Stomach smooth muscle (tissue), 2 donors: ENCODE measurements around the gene ETS1.

Experiments
- H3K27ac ChIP-seq: one replicate; pipeline ENCODE4 v1.7.0; 2013; ENCODE audit warnings: mild to moderate bottlenecking, low read length, inconsistent platforms
- H3K27me3 ChIP-seq, 2 donors: one replicate each; pipeline ENCODE4 v1.7.0; 2013; ENCODE audit warnings: low read length in 2 of 2; ENCODE audit not compliant: insufficient read depth in 2 of 2, control insufficient read depth in 1 of 2
- H3K36me3 ChIP-seq, 2 donors: one replicate each; pipeline ENCODE4 v1.7.0; 2013; ENCODE audit warnings: low read length in 2 of 2; ENCODE audit not compliant: control insufficient read depth in 2 of 2, insufficient read depth in 2 of 2
- H3K4me1 ChIP-seq: one replicate; pipeline ENCODE4 v1.7.0; 2013; ENCODE audit warnings: low read length; ENCODE audit not compliant: control insufficient read depth, insufficient read depth
- H3K4me3 ChIP-seq, 2 donors: one replicate each; pipeline ENCODE4 v1.7.0; 2013; ENCODE audit warnings: low read length in 2 of 2
- H3K9ac ChIP-seq, 2 donors: one replicate each; pipeline ENCODE4 v1.7.0; 2013; ENCODE audit warnings: low read length in 2 of 2, mild to moderate bottlenecking in 1 of 2
- H3K9me3 ChIP-seq, 2 donors: one replicate each; pipeline ENCODE4 v1.7.0; 2013; ENCODE audit warnings: low read length in 2 of 2; ENCODE audit not compliant: control insufficient read depth in 2 of 2
- donor health status: healthy.
- donor health status: Pancreatic carcinoma.

The ETS1 gene

DNA sequence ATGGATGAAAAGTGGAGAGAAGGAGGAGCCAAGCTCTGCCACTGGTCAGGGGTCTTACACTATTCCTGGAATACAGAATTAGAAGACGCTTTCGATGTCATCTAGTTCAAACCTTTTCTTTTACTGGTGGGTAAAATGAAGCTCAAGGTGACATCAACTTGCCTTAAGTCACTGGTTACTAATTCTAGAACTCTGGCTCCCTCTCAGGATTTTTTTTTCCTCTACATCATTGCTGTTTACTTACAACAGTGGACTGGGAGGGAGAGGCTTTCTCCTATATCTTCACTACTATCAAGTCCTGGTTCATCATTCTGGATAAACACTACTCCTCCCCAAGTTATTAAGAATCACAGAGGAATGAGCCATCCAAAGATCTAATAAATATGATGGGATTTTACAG lies 82.9 kb downstream of the ETS1 start:
- H3K9ac ChIP-seq, result no peak overlapping the region
- no peak overlapping the region for H3K27ac ChIP-seq
- no peaks in the 10 kb centered on the region for H3K27me3 ChIP-seq
- peaks cover 39% of the 10 kb centered on the region for H3K4me1 ChIP-seq
- no peak overlapping the region for H3K4me3 ChIP-seq
- H3K36me3 ChIP-seq, result no peaks in the 10 kb centered on the region
- H3K9me3 ChIP-seq, result no peaks in the 10 kb centered on the region

DNA sequence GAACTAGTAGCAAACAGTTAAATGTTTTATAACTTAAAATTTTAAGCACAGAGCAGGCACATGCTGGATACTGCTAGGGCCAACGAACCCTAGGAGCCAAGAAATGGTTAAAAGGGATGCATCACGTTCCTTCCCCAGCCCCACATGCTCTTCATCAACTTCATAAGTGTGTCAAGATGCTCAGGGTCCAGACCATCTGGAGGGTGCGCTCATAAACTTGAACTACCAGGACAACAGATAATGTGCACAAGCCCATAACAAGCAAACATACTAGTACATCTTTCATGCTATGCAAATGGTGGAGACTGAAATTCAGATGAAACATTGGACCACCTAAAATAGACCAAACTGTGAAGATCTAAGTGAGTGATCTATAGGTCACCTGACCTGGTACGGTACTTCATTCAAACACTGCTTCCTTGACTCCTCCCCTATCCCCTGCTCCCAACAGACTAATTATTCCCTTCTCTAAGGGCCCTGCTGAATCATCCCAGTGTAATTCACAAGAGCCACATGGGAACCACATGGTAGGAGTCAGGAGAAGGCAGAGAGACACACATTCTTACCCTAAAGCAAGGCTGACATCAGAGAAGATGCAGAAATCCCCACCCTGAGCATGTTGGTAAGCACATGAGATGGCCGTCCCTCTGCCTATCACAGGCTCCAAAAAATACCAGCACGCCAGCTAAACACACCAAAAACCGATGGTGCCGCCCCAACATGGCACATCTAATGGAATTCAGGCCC lies 83.9 kb downstream of the ETS1 start:
- Histone ChIP-seq H3K27ac (no peak overlapping the region), H3K4me3 (no peak overlapping the region), H3K9ac (no peak overlapping the region), H3K9me3 (no peaks in the 10 kb centered on the region), H3K36me3 (no peaks in the 10 kb centered on the region), H3K27me3 (no peaks in the 10 kb centered on the region), H3K4me1 (peaks cover 39% of the 10 kb centered on the region)

DNA sequence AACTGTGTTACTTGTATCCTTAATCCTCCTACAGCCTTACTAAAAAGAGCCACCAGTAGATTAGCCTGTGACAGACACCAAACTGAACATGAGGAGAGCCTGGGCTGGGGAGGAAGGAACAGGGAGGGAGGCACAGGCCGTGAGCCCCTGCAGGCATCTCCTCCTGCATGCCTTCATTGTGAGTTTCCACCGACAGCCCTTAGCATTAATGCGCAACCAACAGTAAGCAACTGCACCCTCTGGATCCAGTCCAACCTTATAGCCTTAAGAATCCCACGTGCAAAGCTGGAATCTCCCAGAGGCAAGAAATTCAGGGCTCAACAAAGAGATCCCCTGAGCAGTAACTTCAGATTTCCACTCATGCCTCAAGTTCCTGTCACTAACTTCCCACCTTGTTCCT lies 84.6 kb downstream of the ETS1 start:
- Histone ChIP-seq H3K27ac (no peak overlapping the region), H3K9me3 (no peaks in the 10 kb centered on the region), H3K9ac (no peak overlapping the region), H3K27me3 (no peaks in the 10 kb centered on the region), H3K4me3 (no peak overlapping the region), H3K4me1 (peaks cover 38% of the 10 kb centered on the region), H3K36me3 (no peaks in the 10 kb centered on the region)

DNA sequence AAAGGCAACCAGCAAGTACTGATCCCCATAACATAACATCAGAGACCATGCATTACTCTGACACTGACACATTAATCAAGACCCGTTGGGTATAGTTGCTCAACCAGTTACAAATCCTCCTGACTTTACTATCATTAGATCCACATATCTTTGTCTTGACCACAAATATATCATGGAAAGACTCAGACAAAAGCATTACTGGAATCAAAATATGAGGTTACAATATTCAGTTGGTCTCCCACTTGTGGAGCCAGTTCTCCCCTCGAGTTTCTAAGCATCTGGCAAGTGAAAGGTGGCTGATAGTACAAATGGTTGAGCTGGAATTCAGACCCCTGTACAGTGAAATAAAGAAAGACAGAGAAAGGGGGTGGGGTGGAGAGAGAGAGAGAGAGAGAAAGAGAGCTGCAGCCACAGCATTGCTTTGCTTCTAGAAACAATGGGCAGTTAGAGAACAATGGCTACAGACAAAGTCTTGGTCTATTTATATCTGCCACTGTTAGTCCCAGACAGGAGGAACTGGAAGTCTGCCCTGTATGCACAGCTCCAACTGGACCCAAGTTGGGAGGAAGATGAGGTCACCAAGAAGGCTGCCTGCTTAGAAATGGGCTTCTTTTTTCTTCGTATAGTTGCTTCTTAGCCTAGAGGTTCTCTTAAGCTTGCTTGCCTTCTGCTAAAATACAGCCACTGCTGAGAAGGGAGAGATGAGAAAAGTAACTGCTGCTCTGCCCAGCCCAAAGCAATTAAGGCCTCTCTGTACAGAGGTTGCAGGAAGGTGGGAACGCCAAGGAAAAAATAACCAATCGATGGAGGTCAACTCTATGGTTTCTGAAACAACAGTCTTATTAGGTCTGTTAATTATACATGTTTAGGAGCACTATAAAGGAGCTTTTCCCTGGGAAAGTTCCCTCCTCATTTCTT lies 85.5 kb downstream of the ETS1 start:
- H3K36me3 ChIP-seq, result no peaks in the 10 kb centered on the region
- peaks cover 39% of the 10 kb centered on the region for H3K4me1 ChIP-seq
- no peak overlapping the region for H3K4me3 ChIP-seq
- no peaks in the 10 kb centered on the region for H3K27me3 ChIP-seq
- no peak overlapping the region for H3K27ac ChIP-seq
- H3K9me3 ChIP-seq, result no peaks in the 10 kb centered on the region
- no peak overlapping the region for H3K9ac ChIP-seq

DNA sequence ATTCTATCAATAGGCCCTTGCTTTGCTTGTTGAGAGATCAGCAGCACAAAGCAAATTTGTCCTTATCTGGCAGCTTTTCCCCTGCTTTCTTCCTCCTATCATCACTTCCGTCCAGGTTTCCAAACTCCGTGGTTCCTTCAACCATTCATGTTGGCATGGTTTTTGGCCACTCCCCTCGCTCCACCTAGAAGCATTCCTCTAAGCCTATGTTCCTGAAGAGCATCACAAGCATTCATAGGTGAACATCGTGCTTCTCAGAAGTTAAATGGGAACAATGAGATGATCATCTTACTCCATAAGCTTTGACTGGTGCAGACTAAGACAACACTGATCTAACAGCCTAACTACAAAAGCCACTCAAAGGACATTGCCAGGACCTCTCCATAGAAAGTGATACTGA lies 86.3 kb downstream of the ETS1 start:
- Histone ChIP-seq H3K27ac (no peak overlapping the region), H3K27me3 (no peaks in the 10 kb centered on the region), H3K36me3 (no peaks in the 10 kb centered on the region), H3K4me1 (peaks cover 40% of the 10 kb centered on the region), H3K9ac (no peak overlapping the region), H3K9me3 (no peaks in the 10 kb centered on the region), H3K4me3 (no peak overlapping the region)

DNA sequence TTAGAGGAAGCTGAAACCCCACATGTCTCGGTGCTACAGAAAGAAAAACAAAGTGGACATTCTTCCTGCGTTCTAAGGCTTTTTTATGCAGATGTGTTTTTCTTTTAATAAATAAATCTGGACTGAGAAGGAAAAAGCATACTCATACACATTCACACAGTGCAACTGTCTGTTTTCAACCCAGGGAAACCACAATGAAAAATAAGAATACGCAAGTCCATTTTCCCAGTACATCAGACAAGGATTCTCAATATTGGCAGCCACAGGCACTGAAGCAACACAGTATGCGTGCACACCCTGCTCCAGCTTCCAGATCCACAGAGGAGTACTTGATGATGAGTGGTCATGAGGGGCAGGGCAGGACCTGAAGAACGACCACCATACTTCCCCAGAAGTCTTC lies 86.9 kb downstream of the ETS1 start:
- no peak overlapping the region for H3K9ac ChIP-seq
- no peaks in the 10 kb centered on the region for H3K36me3 ChIP-seq
- no peak overlapping the region for H3K4me3 ChIP-seq
- no peaks in the 10 kb centered on the region for H3K27me3 ChIP-seq
- H3K9me3 ChIP-seq, result no peaks in the 10 kb centered on the region
- H3K27ac ChIP-seq, result no peak overlapping the region
- H3K4me1 ChIP-seq, result peaks cover 35% of the 10 kb centered on the region

DNA sequence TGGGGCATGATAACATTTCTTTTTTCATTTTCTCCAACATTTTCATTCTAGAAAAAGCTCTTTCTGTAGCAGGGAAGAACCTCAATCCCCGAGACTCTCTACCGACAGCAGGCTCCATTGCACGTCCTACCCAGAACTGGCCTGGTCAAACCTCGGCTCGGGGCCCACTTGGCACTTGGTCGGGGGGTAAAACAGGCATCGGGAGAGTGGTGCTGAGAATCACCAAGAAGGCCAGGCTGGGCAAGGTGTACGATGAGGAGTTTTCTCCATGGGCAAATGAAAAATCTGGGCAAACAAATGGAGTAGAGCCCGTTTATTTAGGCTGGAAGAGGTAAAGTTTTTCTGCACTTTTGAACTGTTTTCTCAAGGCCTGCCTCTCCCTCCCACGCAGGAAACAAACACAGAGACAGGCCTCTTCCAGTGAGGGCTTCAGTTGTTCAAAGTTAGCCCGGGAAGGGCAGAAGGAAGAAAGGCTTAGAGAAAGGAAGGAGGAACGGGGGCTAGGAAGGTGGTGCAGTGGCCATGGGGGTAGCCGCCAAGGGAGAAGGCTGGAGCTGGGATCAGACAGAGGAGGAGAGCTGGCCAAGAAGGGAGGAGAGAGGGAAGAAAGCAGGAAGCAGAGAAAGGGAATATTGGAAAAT lies 87.6 kb downstream of the ETS1 start:
- H3K27me3 ChIP-seq, result no peaks in the 10 kb centered on the region
- no peak overlapping the region for H3K4me3 ChIP-seq
- H3K36me3 ChIP-seq, result no peaks in the 10 kb centered on the region
- no peaks in the 10 kb centered on the region for H3K9me3 ChIP-seq
- peaks cover 33% of the 10 kb centered on the region for H3K4me1 ChIP-seq
- H3K9ac ChIP-seq, result no peak overlapping the region
- H3K27ac ChIP-seq, result no peak overlapping the region

DNA sequence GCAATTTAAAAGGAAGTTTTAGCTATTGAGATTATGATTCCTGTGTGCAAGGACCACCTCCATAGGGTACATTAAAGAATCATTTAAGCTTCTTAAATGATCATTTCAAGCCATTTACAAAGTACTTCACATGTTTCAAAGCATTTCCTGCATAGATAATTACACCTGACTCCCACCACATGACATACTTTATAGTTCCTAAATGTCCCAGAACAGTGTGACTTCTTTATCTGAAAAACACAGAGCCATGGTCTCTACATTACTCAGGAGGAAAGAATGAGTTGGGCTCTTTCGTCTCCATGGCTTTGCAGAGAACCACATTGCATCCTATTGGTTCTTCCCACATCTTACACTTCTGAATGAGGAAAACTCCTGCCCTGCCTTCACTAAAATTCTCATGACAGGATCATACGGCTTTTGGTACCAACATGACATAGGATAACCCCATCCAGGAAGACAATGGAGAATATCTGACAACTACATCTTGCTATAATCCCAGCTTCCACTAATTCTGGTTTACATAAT lies 88.6 kb downstream of the ETS1 start:
- Histone ChIP-seq H3K4me1 (peaks cover 31% of the 10 kb centered on the region), H3K9me3 (no peaks in the 10 kb centered on the region), H3K36me3 (no peaks in the 10 kb centered on the region), H3K9ac (no peak overlapping the region), H3K27ac (no peak overlapping the region), H3K27me3 (no peaks in the 10 kb centered on the region), H3K4me3 (no peak overlapping the region)

DNA sequence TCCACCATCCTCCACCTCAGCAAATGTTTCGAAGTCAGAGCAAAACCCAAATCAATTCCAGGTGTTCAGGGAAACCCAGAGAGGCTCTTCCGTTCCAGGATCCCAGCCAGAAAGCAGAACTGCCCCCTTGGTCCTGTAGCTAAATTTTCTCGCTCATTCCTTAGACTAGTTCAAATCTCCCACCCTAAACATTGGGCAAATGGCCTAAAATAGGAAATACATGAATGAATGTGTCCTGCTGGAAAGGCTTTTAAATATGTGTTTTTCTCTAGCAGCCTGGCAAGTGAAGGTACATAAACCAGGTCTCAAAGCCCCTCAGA lies 89.6 kb downstream of the ETS1 start:
- no peaks in the 10 kb centered on the region for H3K27me3 ChIP-seq
- peaks cover 23% of the 10 kb centered on the region for H3K4me1 ChIP-seq
- H3K9me3 ChIP-seq, result no peaks in the 10 kb centered on the region
- peak overlapping the region; percentile 41 to 47 for H3K4me3 ChIP-seq
- no peak overlapping the region for H3K27ac ChIP-seq
- H3K9ac ChIP-seq, result no peak overlapping the region
- H3K36me3 ChIP-seq, result no peaks in the 10 kb centered on the region

DNA sequence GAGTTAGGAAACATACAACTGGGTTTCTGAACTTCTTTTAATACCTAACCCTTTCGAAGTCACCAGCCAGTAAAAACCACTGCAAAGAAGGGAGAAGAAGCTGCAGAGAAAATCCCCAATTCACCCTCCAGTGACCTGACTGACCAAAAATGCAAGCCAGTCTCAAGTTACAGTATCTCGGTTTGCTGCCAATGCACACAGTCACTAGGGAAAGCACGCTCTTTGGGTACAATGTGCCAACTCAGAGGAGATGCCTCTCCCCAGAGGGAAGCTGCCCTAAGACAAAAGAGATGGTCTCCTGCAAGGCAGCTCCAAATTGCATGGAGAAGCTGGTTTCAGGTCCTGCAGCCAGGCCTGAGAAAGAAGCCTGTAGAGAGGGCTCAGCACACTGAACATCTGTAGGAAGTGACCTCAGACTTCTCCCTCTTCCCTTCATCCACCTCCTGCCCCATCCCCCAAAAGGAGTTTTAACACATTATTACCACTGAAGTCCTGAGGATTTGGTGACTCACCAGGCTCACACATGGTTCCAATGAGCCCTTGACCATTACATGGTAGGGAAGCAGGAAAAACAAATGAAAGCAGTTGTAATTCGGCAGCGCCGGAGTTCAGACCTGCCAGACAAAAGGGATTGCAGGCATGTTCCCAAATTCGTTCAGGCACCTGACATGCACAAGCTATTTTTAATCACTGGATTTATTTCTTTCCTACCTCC lies 90.1 kb downstream of the ETS1 start:
- no peak overlapping the region for H3K27ac ChIP-seq
- H3K4me3 ChIP-seq, result peak overlapping the region; percentile 41 to 47
- H3K36me3 ChIP-seq, result no peaks in the 10 kb centered on the region
- peaks cover 23% of the 10 kb centered on the region for H3K4me1 ChIP-seq
- H3K9ac ChIP-seq, result no peak overlapping the region
- no peaks in the 10 kb centered on the region for H3K27me3 ChIP-seq
- H3K9me3 ChIP-seq, result no peaks in the 10 kb centered on the region
